AG09319 (cell line): ENCODE measurements around the gene DUSP12.
"Not testable (repeated sequence)": the region's sequence is repeated elsewhere in the genome, so short reads cannot be mapped to it uniquely, and the experiment has no call there.

Experiments
- DNase-seq: peaks from one replicate; pipeline ENCODE4 v3.0.0-alpha.2; 2010; ENCODE audit warnings: low read depth; ENCODE audit errors: extremely low read depth
- CTCF ChIP-seq: IDR thresholded peaks from 2 replicates; pipeline ENCODE4 v1.5.1; 2011; ENCODE audit warnings: low read depth, mild to moderate bottlenecking, inconsistent platforms, low read length, moderate library complexity

The DUSP12 gene

GRCh38 chr1:161766102-161766981 lies 16.8 kb downstream of the DUSP12 start, which contains the start of gene ATF6:
TSS of gene ATF6 (plus strand) at chr1:161766320. CDS start at chr1:161766361, 41 bp downstream.
- DNase-seq: peak; percentile 78
- peak; percentile 2 for TF ChIP-seq CTCF

- no peak for TF ChIP-seq CTCF
- DNase-seq: no peak
Observed at GRCh38 chr1:161768461-161768860, 18.9 kb downstream of the DUSP12 start.

- no peak for DNase-seq
- TF ChIP-seq CTCF: no peak
Observed at GRCh38 chr1:161768986-161769672, 19.5 kb downstream of the DUSP12 start.

- not testable (repeated sequence) for DNase-seq
Observed at GRCh38 chr1:161769673-161770045, 20.1 kb downstream of the DUSP12 start.

- no peak for DNase-seq
- no peak for TF ChIP-seq CTCF
Observed at GRCh38 chr1:161770250-161770649, 20.7 kb downstream of the DUSP12 start.

GRCh38 chr1:161771161-161771560 lies 21.6 kb downstream of the DUSP12 start:
- no peak for DNase-seq
- TF ChIP-seq CTCF: no peak

- no peak for DNase-seq
- TF ChIP-seq CTCF: no peak
Observed at GRCh38 chr1:161771973-161772372, 22.4 kb downstream of the DUSP12 start.
